GM19395 (cell line): ENCODE results near the gene MYDGF.
"Not testable (repeated sequence)": the region's sequence is repeated elsewhere in the genome, so short reads cannot be mapped to it uniquely, and the experiment has no call there.

ENCODE experiments used
- ATAC-seq: cut with Tn5 transposase; IDR thresholded peaks from one replicate; pipeline ENCODE4 v1.9.1; 2021; ENCODE audit warnings: mild to moderate bottlenecking, moderate library complexity; ENCODE audit not compliant: unreplicated experiment

Gene MYDGF

GRCh38 chr19:4701557-4701956, 31.4 kb upstream of the MYDGF start:
- no peak for ATAC-seq

GRCh38 chr19:4700693-4700970, 30.5 kb upstream of the MYDGF start:
- ATAC-seq: no peak

- no peak for ATAC-seq
Measured at GRCh38 chr19:4699826-4700692, 29.9 kb upstream of the MYDGF start.

- no peak for ATAC-seq
Measured at GRCh38 chr19:4697304-4697703, 27.2 kb upstream of the MYDGF start.

GRCh38 chr19:4695224-4695731, 25.1 kb upstream of the MYDGF start:
- ATAC-seq: no peak

GRCh38 chr19:4694211-4694987, 24.3 kb upstream of the MYDGF start:
- no peak for ATAC-seq

- ATAC-seq: no peak
Measured at GRCh38 chr19:4693471-4694121, 23.5 kb upstream of the MYDGF start.

- no peak for ATAC-seq
Measured at GRCh38 chr19:4693078-4693350, 22.9 kb upstream of the MYDGF start.

GRCh38 chr19:4692251-4693077, 22.3 kb upstream of the MYDGF start:
- no peak for ATAC-seq

GRCh38 chr19:4691373-4691772, 21.2 kb upstream of the MYDGF start:
- ATAC-seq: no peak

- ATAC-seq: no peak
Measured at GRCh38 chr19:4690361-4690760, 20.2 kb upstream of the MYDGF start.

GRCh38 chr19:4689403-4689802, 19.3 kb upstream of the MYDGF start:
- ATAC-seq: no peak

- no peak for ATAC-seq
Measured at GRCh38 chr19:4688587-4688986, 18.4 kb upstream of the MYDGF start.

GRCh38 chr19:4687396-4687795, 17.3 kb upstream of the MYDGF start:
- ATAC-seq: no peak

- no peak for ATAC-seq
Measured at GRCh38 chr19:4686700-4687099, 16.6 kb upstream of the MYDGF start.

GRCh38 chr19:4684312-4685095, 14.4 kb upstream of the MYDGF start:
- ATAC-seq: no peak

GRCh38 chr19:4682417-4683200, 12.5 kb upstream of the MYDGF start:
- no peak for ATAC-seq

- not testable (repeated sequence) for ATAC-seq
Measured at GRCh38 chr19:4680021-4680420, 9.9 kb upstream of the MYDGF start.
